Measurements from ENCODE around the gene ALDH1A3. TPM values are rescaled to one million over a fixed set of nuclear protein-coding genes. Genes with fewer than 3 reads are reported as not detected.
A peak's percentile ranks its signal among the peaks of the same experiment; 100 is the strongest.

The ALDH1A3 gene
- total and polyA plus RNA-seq, 2 of the 4 experiments (the other 2 are of a cell fraction): 3.1 to 5.0 TPM

GRCh38 chr15:100902436-100903167 lies 23.0 kb downstream of the ALDH1A3 start (continued):
- no peak for TF ChIP-seq RAD21 (IDR thresholded peaks at IDR 0.05; ENCODE audit: low read length)
- no peak for TF ChIP-seq CTCF (conservative IDR thresholded peaks at IDR 0.05; ENCODE audit: low read depth, low read length)

- Histone ChIP-seq H2AFZ (replicated peaks; ENCODE audit: low read length, poor library complexity) (no peak overlapping the region), H3K23ac (ENCODE audit: low read depth, low read length) (no peak overlapping the region), H3K4me1 (ENCODE audit: control insufficient read depth, insufficient read depth, low read length) (peaks cover 5% of the 10 kb centered on the region), H2BK5ac (ENCODE audit: low read depth, low read length, poor library complexity, severe bottlenecking) (no peak overlapping the region), H4K20me1 (ENCODE audit: insufficient read depth, low read length) (no peaks in the 10 kb centered on the region), H3K27me3 (ENCODE audit: control insufficient read depth, insufficient read depth, low read length) (0 out of 2 replicates have a peak, but pooled peaks cover 1% of the 10 kb centered on the region), H3K27ac (ENCODE audit: insufficient read depth, low read length) (no peak overlapping the region), H3K14ac (replicated peaks; ENCODE audit: low read depth, low read length) (no peak overlapping the region), H4K8ac (ENCODE audit: low read depth in 2 of 2, low read length in 2 of 2) (peak overlapping the region; percentile 93 to 96; a peak in 3 of 4 replicates), H3K9me1 (ENCODE audit: insufficient read depth, low read length) (peaks cover 7% of the 10 kb centered on the region), H2BK15ac (ENCODE audit: low read depth, low read length) (0 out of 3 replicates have a peak overlapping the region, but pooled peaks have one; percentile 41), H3K18ac (ENCODE audit: low read depth, low read length) (no peak overlapping the region), H3K56ac (ENCODE audit: extremely low read depth, insufficient read depth, low read length) (no peak overlapping the region), H3K4ac (ENCODE audit: low read depth, low read length) (peak overlapping the region; percentile 87; the same call in 1 of the 2 replicates), H3K9ac (ENCODE audit: low read depth, low read length) (no peak overlapping the region), H3K36me3 (ENCODE audit: control insufficient read depth, insufficient read depth, low read length) (no peaks in the 10 kb centered on the region), H3K4me3 (ENCODE audit: insufficient read depth, low read depth, low read length) (no peak overlapping the region), H2BK120ac (ENCODE audit: low read depth, low read length) (no peak overlapping the region), H2AK5ac (ENCODE audit: low read depth, low read length) (0 out of 2 replicates have a peak overlapping the region, but pooled peaks have one; percentile 27), H2BK20ac (ENCODE audit: low read depth, low read length) (no peak overlapping the region), H2AK9ac (replicated peaks; ENCODE audit: low read depth, low read length, poor library complexity) (no peak overlapping the region), H4K91ac (ENCODE audit: insufficient read depth, low read depth, low read length) (no peak overlapping the region), H4K5ac (ENCODE audit: low read depth, low read length) (no peak overlapping the region; the same call in 1 of the 2 replicates), H3K4me2 (ENCODE audit: low read depth, low read length) (no peak overlapping the region), H3K9me3 (ENCODE audit: control insufficient read depth, insufficient read depth, low read length) (no peaks in the 10 kb centered on the region), H3K79me1 (ENCODE audit: low read depth in 1 of 2, low read length in 2 of 2) (no peaks in the 10 kb centered on the region)
- dilution Hi-C loops (cut with HindIII; ENCODE audit: low sequenced_read_pairs, unreplicated experiment) (no loop called here), in situ Hi-C loops (cut with MboI; ENCODE audit: low sequenced_read_pairs) (loop anchor here (25.0 kb wide), 1 partner anchor 359 kb away; the partner anchor contains the start of gene CHSY1), intact Hi-C loops (cut with micrococcal nuclease) (no loop called here)
- ChIA-PET CTCF (interaction anchor here (1.3 kb wide), 1 partner anchor 30 kb away, joined by 3 read pairs; no protein-coding TSS in a partner anchor), POLR2A (ENCODE audit: unreplicated experiment) (no interaction called here)
- WGBS, 2 experiments (ENCODE audit: extremely low coverage in 2 of 2, insufficient read length in 1 of 2): no CpG with 5 or more reads among the region's 3 CpGs
- ATAC-seq (ENCODE audit: low read depth): no peak
- BruUV-seq (replicated peaks): no TSS peak
- no peak for DNase-seq
- TF ChIP-seq RCOR1 (IDR thresholded peaks at IDR 0.05; ENCODE audit: insufficient replicate concordance, low read length): no peak
- TF ChIP-seq MAFK (IDR thresholded peaks at IDR 0.05; ENCODE audit: low read depth, low read length): no peak
- no peak for TF ChIP-seq MAZ (IDR thresholded peaks at IDR 0.05; ENCODE audit: borderline replicate concordance, low read depth, low read length)
- TF ChIP-seq ELK1 (IDR thresholded peaks at IDR 0.05; ENCODE audit: borderline replicate concordance, low read depth, low read length): no peak
- TF ChIP-seq CHD1 (IDR thresholded peaks at IDR 0.05; ENCODE audit: low read depth, low read length): no peak
- TF ChIP-seq POLR2A (IDR thresholded peaks at IDR 0.05; ENCODE audit: low read depth, low read length): no peak
- no peak for TF ChIP-seq RAD21 (IDR thresholded peaks at IDR 0.05; ENCODE audit: low read length)
- TF ChIP-seq MXI1 (IDR thresholded peaks at IDR 0.05; ENCODE audit: borderline replicate concordance, low read depth, low read length): no peak
- no peak for TF ChIP-seq CEBPB (IDR thresholded peaks at IDR 0.05; ENCODE audit: low read depth, low read length)
- TF ChIP-seq NFE2L2 (IDR thresholded peaks at IDR 0.05; ENCODE audit: low read depth, low read length): no peak
- TF ChIP-seq RFX5 (IDR thresholded peaks at IDR 0.05; ENCODE audit: low read depth, low read length): no peak
Measured at GRCh38 chr15:100903168-100903554, 23.5 kb downstream of the ALDH1A3 start.

All from IMR-90 (cell line).